ENCODE data around the gene ZNF281.

Gene ZNF281

DNA sequence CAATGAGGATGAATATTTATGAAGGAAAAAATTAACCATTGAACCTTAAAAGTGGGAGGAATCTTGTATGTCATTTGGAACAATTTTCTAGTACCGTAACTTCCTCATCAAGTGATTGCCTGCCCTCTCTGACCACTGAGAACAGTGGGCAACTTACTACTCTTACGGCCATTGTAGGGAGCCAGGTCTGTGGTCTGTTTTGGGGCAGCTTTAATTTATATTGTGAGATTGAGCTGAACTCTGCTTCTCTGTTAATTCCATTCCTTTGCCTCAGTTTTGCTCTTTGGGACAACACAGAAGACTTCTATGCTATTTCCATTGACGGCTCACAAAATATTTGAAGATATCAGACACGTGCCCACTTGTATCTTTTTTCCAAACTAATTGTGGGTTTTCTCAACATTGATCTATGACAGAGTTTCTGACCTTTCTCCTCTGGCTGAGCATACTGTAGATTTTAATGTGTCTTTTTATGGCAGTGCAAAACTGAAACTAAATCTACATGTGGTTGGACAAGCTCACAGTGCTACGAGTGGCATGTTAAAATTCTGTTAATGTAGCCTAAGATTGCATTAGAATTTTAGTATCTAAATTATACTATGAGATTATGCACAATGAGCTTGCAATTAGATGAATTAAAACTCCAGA is 27.8 kb upstream of the ZNF281 start:
- DNase-seq (ENCODE audit: extremely low read depth, low read depth) = no peak
- TF ChIP-seq, protein P1, sequence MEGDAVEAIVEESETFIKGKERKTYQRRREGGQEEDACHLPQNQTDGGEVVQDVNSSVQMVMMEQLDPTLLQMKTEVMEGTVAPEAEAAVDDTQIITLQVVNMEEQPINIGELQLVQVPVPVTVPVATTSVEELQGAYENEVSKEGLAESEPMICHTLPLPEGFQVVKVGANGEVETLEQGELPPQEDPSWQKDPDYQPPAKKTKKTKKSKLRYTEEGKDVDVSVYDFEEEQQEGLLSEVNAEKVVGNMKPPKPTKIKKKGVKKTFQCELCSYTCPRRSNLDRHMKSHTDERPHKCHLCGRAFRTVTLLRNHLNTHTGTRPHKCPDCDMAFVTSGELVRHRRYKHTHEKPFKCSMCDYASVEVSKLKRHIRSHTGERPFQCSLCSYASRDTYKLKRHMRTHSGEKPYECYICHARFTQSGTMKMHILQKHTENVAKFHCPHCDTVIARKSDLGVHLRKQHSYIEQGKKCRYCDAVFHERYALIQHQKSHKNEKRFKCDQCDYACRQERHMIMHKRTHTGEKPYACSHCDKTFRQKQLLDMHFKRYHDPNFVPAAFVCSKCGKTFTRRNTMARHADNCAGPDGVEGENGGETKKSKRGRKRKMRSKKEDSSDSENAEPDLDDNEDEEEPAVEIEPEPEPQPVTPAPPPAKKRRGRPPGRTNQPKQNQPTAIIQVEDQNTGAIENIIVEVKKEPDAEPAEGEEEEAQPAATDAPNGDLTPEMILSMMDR (IDR thresholded peaks at IDR 0.05; ENCODE audit: low read depth, low read length) = no peak

DNA sequence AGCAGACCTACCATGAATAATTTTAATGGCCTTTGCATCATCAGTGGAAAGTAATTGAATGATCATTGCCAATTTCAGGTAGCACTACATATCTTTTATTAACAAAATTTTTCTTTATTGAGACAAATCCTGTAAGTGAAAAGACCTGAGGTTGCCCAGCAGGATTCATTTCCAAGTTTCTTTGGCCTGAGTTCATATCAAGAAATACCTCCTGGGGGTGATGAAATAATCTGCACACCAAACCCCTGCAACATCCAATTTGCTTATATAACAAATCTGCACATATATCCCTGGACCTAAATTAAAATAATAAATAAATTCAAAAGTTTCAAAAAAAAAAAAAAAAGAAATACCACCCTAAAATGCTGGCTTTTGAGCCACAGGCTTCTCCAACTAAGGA is 27.3 kb upstream of the ZNF281 start:
- TF ChIP-seq, protein P1 (IDR thresholded peaks at IDR 0.05; ENCODE audit: low read depth, low read length) = no peak
- DNase-seq (ENCODE audit: extremely low read depth, low read depth) = no peak

DNA sequence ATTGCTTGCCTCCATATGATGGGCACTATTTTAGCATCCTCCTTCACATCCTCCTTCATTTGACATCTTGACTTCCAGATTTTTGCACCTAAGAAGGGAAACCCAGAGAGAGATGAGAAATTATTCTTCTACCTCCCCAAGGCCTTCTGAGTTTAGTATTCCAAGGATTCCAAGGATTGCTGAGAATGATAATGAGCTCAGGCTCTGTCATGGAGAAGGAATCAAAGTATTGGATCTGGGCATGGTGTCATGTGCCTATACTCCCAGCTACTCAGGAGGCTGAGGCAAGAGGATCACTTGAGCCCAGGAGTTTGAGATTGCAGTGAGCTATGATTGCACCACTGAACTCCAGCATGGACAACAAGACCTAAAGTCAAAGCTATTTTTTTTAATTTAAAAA is 26.6 kb upstream of the ZNF281 start:
- TF ChIP-seq, protein P1 (IDR thresholded peaks at IDR 0.05; ENCODE audit: low read depth, low read length) = no peak
- no peak for DNase-seq (ENCODE audit: extremely low read depth, low read depth)

DNA sequence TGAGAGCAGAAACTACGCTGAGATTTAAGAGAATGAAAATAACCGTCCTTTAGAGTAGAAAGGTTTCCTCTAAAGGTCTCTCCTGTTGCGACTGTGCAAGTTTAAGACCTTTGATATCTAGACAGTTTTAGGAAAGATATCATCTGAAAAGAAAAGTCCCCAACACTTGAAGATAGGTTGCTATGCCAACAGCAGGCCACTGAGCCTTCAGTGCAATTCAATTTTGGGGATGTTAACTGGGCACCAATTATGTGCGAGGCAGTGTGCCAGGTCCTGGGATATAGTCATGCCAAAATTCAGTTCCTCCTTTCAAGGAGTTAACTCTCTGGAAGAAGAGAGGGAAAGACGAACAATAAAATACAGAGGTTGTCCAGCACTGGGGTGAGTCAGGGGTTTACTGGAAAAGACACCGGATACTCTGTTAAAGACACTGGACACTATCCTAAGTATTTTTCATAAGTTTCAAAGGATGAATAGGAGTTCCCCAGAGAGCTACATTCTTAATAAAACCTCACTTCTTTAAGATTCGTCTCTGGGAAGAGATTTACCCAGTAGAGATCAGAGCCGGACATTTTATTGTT is 25.5 kb upstream of the ZNF281 start:
- TF ChIP-seq, protein P1 (IDR thresholded peaks at IDR 0.05; ENCODE audit: low read depth, low read length) = no peak
- no peak for DNase-seq (ENCODE audit: extremely low read depth, low read depth)

DNA sequence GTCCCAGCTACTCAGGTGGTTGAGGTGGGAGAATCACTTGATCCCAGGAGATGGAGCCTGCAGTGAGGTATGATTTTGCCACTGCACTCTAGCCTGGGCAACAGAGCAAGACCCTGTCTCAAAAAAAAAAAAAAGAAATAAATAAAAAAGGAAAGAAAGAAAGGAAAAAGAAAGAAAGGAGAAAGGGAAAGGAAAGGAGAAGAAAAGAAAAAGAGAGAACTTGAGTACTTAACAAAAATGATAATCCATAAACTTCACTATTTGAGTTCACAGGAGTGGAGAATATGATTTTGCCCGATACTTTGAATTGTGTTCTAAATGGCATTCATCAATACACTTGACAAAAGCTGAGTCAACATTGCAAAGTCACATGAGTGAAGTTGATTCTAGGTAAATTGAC is 23.8 kb upstream of the ZNF281 start:
- DNase-seq (ENCODE audit: extremely low read depth, low read depth) = no peak
- TF ChIP-seq, protein P1 (IDR thresholded peaks at IDR 0.05; ENCODE audit: low read depth, low read length) = no peak

DNA sequence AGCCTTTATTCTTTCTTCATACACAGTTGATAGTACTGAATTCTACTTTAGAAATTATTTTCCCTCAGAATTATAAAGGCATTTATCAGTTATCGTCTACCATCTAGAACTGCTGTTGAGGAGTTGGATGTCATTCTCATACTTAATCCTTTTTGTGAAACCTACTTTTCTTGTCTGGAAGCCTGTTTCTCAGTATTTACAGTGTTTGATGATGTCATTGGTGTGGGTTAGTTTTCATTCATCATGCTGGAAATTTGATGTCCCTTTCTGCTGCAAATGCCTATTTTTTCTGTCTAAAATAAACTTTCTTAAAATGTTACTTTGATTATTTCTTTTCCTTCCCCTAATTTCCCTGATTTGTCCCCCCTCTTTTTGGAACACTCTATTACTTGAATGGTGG is 22.8 kb upstream of the ZNF281 start:
- TF ChIP-seq, protein P1 (IDR thresholded peaks at IDR 0.05; ENCODE audit: low read depth, low read length) = no peak
- DNase-seq (ENCODE audit: extremely low read depth, low read depth) = no peak

DNA sequence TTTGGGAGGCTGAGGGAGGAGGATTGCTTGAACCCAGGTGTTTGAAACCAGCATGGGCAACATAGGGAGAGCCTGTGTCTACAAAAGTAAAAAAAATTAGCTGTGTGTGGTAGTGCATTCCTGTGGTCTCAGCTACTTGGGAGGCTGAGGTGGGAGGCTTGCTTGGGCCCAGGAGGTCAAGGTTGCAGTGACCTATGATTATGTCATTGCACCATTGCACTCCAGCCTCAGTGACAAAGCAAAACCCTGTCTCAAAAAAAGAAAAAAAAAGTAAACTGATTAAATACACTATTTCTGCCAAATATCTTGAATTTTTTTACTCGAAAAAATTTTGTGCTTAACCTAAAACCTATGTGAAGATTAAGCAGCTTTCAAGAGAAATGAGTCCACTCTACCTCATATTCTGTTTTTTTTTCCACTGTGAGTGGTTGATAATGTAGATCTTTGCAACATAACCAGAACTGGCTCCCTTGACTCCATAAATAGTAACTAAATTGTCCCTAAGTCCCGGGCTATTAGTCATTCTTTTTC is 19.4 kb upstream of the ZNF281 start:
- TF ChIP-seq, protein P1 (IDR thresholded peaks at IDR 0.05; ENCODE audit: low read depth, low read length) = no peak
- no peak for DNase-seq (ENCODE audit: extremely low read depth, low read depth)
